ENCODE data around the gene PDIA2. TPM values are rescaled to one million over a fixed set of nuclear protein-coding genes. Genes with fewer than 3 reads are reported as not detected.
A peak's percentile ranks its signal among the peaks of the same experiment; 100 is the strongest.

PDIA2 gene
- total RNA-seq, 1 donor, result not detected

DNA sequence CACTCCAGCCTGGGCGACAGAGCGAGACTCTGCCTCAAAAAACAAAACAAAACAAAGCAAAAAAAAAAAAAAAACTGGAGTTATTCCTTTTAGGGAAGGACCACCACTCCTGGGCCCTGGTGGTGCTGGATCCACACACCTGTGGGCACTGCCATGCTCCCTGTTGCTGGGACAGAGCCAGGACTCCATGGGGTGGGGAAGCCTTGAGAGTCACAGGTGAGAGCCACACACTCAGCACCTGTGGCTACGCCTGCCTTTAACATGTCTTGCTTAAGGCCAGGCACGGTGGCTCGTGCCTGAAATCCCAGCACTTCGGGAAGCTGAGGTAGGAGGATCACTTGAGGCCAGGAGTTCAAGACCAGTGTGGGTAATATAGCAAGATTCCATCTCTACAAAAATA is 18.3 kb downstream of the PDIA2 start:
- DNase-seq (ENCODE audit: low read depth), result no peak
- TF ChIP-seq, protein P1, sequence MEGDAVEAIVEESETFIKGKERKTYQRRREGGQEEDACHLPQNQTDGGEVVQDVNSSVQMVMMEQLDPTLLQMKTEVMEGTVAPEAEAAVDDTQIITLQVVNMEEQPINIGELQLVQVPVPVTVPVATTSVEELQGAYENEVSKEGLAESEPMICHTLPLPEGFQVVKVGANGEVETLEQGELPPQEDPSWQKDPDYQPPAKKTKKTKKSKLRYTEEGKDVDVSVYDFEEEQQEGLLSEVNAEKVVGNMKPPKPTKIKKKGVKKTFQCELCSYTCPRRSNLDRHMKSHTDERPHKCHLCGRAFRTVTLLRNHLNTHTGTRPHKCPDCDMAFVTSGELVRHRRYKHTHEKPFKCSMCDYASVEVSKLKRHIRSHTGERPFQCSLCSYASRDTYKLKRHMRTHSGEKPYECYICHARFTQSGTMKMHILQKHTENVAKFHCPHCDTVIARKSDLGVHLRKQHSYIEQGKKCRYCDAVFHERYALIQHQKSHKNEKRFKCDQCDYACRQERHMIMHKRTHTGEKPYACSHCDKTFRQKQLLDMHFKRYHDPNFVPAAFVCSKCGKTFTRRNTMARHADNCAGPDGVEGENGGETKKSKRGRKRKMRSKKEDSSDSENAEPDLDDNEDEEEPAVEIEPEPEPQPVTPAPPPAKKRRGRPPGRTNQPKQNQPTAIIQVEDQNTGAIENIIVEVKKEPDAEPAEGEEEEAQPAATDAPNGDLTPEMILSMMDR (IDR thresholded peaks at IDR 0.05; ENCODE audit: insufficient read depth, low read length), result no peak
- no peak overlapping the region for H3K4me3 ChIP-seq (ENCODE audit: low read depth, low read length)

DNA sequence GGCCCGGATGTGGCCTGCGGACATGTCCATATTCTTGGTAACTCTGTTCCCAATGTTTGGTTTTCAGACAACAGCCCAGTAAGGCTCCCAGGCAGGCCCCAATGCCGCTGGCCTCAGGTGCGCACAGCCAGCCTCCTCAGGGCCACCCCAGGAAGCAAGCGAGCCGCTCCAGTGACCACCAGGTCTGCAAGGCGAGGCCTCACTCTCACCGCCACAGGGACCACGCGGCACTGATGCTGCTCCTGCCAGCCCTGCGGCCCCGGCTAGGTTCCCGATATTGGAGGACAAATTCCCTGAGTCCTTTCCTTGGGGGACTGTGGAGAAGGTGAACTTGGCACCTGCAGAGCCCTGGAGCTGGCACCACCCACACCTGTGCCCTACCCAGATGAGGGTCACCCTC is 19.0 kb downstream of the PDIA2 start:
- no peak for DNase-seq (ENCODE audit: low read depth)
- no peak overlapping the region for H3K4me3 ChIP-seq (ENCODE audit: low read depth, low read length)
- TF ChIP-seq, protein P1 (IDR thresholded peaks at IDR 0.05; ENCODE audit: insufficient read depth, low read length), result no peak

DNA sequence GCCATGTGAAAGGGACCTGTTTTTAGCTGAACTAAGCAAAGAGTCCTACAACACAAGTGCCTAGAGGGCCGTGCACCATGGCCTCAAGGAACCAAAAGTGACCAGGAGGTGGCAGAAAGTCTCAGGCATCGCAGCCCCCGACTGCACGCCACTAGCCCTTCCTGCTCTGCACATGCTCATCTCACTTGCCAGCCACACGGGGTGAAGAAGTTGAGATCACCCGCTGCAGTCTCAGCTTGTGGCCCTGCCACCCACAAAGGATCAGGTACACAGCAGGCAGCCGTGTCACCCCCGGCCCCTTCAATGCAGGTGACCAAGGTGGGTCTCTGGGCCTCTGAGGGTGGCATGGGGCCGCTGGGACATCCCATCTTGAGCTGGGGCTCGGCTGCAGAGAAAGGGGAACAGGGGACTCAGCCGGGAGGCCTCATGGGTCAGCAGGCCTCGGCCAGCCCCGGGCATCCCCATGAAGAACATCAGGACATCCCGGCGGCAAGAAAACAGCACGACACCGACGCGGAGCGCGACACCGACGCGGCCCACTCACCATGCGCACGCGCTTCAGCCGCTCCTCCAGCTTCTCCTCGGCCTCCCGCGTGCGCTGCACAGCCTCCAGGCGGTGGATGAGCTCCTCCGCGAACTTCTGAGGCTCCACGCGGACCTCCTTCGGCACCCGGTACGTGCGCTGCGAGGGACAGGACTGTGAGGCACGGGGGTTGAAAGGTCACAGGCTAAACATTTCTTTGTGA is 21.0 kb downstream of the PDIA2 start:
- peak; percentile 14 for DNase-seq (ENCODE audit: low read depth)
- no peak overlapping the region for H3K4me3 ChIP-seq (ENCODE audit: low read depth, low read length)
- TF ChIP-seq, protein P1 (IDR thresholded peaks at IDR 0.05; ENCODE audit: insufficient read depth, low read length), result no peak

DNA sequence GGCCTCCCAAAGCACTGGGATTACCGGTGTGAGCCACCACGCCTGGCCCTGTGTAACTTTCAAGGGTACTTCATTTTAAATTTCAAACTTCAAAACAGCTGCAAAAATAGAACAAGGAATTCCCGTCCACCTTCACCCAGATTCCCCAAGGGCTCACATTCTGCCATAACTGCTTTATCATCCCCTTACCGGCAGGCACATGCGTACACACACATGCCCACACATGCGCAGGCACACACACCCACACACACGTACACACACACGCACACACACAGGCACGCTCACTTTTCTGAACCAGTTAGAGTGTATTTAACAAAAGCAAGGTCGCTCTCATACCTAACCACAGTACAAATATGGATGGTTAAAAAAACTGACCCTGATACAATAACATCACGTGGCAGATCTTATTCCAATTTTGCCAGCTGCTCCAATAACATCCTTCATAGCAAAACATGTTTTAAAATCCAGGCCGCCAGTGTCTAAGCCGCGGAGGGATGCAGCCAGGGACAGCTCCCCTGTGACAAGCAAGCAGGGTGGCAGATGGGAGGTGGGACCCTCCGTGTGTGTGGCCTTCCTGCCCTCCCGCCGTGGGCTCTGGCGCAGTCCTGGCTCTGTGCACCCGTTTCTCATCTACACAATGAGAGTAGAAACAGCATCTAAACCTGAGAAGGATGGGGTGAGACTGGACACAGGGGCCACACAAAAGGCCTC is 23.1 kb downstream of the PDIA2 start:
- TF ChIP-seq, protein P1 (IDR thresholded peaks at IDR 0.05; ENCODE audit: insufficient read depth, low read length), result no peak
- no peak for DNase-seq (ENCODE audit: low read depth)
- H3K4me3 ChIP-seq (ENCODE audit: low read depth, low read length), result no peak overlapping the region

DNA sequence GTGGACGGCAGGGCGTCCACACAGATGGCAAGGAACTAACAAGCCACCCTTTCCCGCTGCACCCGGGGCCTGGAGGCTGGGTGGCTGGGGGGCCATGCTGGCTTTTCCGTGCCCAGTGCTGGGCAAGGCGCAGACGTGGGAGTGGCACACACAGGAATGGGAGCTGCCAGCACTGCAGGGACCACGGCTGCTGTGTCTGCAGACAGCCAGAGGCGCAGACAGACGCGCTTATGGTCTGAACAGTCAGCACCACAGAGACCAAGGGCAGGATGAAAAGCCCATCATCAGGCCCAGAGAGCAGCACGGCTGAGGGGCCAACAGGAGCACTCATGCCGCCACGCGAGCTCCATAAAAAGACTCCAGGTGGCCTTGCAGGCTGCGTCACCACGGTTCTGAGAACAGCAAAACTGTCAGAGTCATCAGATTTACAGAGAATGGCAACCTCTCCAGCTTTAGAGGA is 24.0 kb downstream of the PDIA2 start:
- TF ChIP-seq, protein P1 (IDR thresholded peaks at IDR 0.05; ENCODE audit: insufficient read depth, low read length), result no peak
- no peak for DNase-seq (ENCODE audit: low read depth)
- no peak overlapping the region for H3K4me3 ChIP-seq (ENCODE audit: low read depth, low read length)

DNA sequence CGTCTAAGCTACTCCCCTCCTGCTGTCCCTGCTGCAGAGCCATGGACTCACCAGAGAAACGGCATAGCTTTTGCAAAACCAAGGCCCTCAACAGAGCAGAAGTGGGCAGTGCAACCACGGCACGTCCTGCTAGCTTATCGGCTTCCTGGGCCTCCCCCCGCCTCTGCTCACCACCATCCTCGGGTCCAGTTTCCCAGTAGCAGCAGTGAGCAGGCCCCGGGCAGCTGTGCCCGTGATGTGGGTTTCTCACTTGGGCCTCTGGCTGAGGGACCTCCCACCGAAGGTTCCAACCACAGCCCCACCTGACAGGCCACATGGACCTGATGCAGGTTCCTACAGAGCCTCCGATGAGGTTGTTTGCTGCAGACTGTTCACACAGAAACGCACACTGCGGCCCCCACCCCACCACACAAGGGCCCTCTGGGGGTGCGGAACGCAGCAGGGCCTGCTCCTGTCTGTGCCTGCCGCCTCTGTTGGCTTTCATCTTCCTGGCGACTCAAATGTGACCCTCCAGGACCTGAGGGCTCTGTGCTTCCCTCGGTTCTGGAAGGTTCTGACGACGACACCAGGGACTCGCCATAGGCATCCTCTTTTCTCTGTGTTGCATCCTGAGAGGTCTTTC is 24.8 kb downstream of the PDIA2 start:
- no peak for DNase-seq (ENCODE audit: low read depth)
- TF ChIP-seq, protein P1 (IDR thresholded peaks at IDR 0.05; ENCODE audit: insufficient read depth, low read length), result no peak
- no peak overlapping the region for H3K4me3 ChIP-seq (ENCODE audit: low read depth, low read length)
